ENCODE data around the gene VOPP1.

The VOPP1 gene

GRCh38 chr7:55536619-55537457, 35.5 kb downstream of the VOPP1 start:
- DNase-seq (ENCODE audit: low read depth, low spot score): peak; percentile 70
- no peak overlapping the region for H3K4me3 ChIP-seq (ENCODE audit: low read length)

- DNase-seq (ENCODE audit: low read depth, low spot score): no peak
- H3K4me3 ChIP-seq (ENCODE audit: low read length): no peak overlapping the region
Measured at GRCh38 chr7:55535617-55536016, 36.7 kb downstream of the VOPP1 start.

- DNase-seq (ENCODE audit: low read depth, low spot score): no peak
- no peak overlapping the region for H3K4me3 ChIP-seq (ENCODE audit: low read length)
Measured at GRCh38 chr7:55534916-55535590, 37.2 kb downstream of the VOPP1 start.

- no peak overlapping the region for H3K4me3 ChIP-seq (ENCODE audit: low read length)
- peak; percentile 65 for DNase-seq (ENCODE audit: low read depth, low spot score)
Measured at GRCh38 chr7:55534262-55534915, 37.9 kb downstream of the VOPP1 start.

GRCh38 chr7:55533729-55534080, 38.6 kb downstream of the VOPP1 start:
- no peak for DNase-seq (ENCODE audit: low read depth, low spot score)
- H3K4me3 ChIP-seq (ENCODE audit: low read length): no peak overlapping the region

- peak; percentile 92 for DNase-seq (ENCODE audit: low read depth, low spot score)
- H3K4me3 ChIP-seq (ENCODE audit: low read length): no peak overlapping the region
Measured at GRCh38 chr7:55533050-55533728, 39.1 kb downstream of the VOPP1 start.

GRCh38 chr7:55532150-55532917, 40.0 kb downstream of the VOPP1 start:
- H3K4me3 ChIP-seq (ENCODE audit: low read length): no peak overlapping the region
- no peak for DNase-seq (ENCODE audit: low read depth, low spot score)

GRCh38 chr7:55531536-55531935, 40.8 kb downstream of the VOPP1 start:
- H3K4me3 ChIP-seq (ENCODE audit: low read length): no peak overlapping the region
- DNase-seq (ENCODE audit: low read depth, low spot score): no peak

GRCh38 chr7:55527307-55527706, 45.0 kb downstream of the VOPP1 start:
- no peak for DNase-seq (ENCODE audit: low read depth, low spot score)
- H3K4me3 ChIP-seq (ENCODE audit: low read length): no peak overlapping the region

- no peak overlapping the region for H3K4me3 ChIP-seq (ENCODE audit: low read length)
- DNase-seq (ENCODE audit: low read depth, low spot score): no peak
Measured at GRCh38 chr7:55526770-55527169, 45.5 kb downstream of the VOPP1 start.

- DNase-seq (ENCODE audit: low read depth, low spot score): no peak
- no peak overlapping the region for H3K4me3 ChIP-seq (ENCODE audit: low read length)
Measured at GRCh38 chr7:55526329-55526728, 46.0 kb downstream of the VOPP1 start.

- H3K4me3 ChIP-seq (ENCODE audit: low read length): no peak overlapping the region
- DNase-seq (ENCODE audit: low read depth, low spot score): no peak
Measured at GRCh38 chr7:55524558-55525310, 47.6 kb downstream of the VOPP1 start.

GRCh38 chr7:55523366-55523765, 48.9 kb downstream of the VOPP1 start:
- no peak for DNase-seq (ENCODE audit: low read depth, low spot score)
- no peak overlapping the region for H3K4me3 ChIP-seq (ENCODE audit: low read length)

- no peak for DNase-seq (ENCODE audit: low read depth, low spot score)
- H3K4me3 ChIP-seq (ENCODE audit: low read length): no peak overlapping the region
Measured at GRCh38 chr7:55521917-55522902, 50.1 kb downstream of the VOPP1 start.

- DNase-seq (ENCODE audit: low read depth, low spot score): no peak
Measured at GRCh38 chr7:55521512-55521911, 50.8 kb downstream of the VOPP1 start.

GRCh38 chr7:55520426-55521140, 51.7 kb downstream of the VOPP1 start:
- no peak overlapping the region for H3K4me3 ChIP-seq (ENCODE audit: low read length)
- no peak for DNase-seq (ENCODE audit: low read depth, low spot score)

More at GRCh38 chr7:55521512-55521911, 50.8 kb downstream of the VOPP1 start:
- H3K4me3 ChIP-seq (ENCODE audit: low read length): no peak overlapping the region

- no peak for DNase-seq (ENCODE audit: low read depth, low spot score)
- H3K4me3 ChIP-seq (ENCODE audit: low read length): no peak overlapping the region
Measured at GRCh38 chr7:55518836-55519235, 53.5 kb downstream of the VOPP1 start.
